VCaP (cell line): ENCODE measurements around the gene CRAT.

Experiments used
- H3K27ac ChIP-seq: fragments of 450-650 bp; 2 replicates; pipeline ENCODE4 v1.5.1; 2017
- CTCF ChIP-seq: fragments of 450-650 bp; conservative IDR thresholded peaks from 2 replicates; pipeline ENCODE4 v1.5.1; 2017; ENCODE audit warnings: mild to moderate bottlenecking, moderate library complexity

CRAT gene

GRCh38 chr9:129113645-129114304 is 3.2 kb upstream of the CRAT start:
- peak overlapping the region; percentile 98 for H3K27ac ChIP-seq
- no peak for TF ChIP-seq CTCF

- peak overlapping the region; percentile 98 for H3K27ac ChIP-seq
These were observed 1.9 kb upstream of the CRAT start for GRCh38 chr9:129112526-129112925.

DNA sequence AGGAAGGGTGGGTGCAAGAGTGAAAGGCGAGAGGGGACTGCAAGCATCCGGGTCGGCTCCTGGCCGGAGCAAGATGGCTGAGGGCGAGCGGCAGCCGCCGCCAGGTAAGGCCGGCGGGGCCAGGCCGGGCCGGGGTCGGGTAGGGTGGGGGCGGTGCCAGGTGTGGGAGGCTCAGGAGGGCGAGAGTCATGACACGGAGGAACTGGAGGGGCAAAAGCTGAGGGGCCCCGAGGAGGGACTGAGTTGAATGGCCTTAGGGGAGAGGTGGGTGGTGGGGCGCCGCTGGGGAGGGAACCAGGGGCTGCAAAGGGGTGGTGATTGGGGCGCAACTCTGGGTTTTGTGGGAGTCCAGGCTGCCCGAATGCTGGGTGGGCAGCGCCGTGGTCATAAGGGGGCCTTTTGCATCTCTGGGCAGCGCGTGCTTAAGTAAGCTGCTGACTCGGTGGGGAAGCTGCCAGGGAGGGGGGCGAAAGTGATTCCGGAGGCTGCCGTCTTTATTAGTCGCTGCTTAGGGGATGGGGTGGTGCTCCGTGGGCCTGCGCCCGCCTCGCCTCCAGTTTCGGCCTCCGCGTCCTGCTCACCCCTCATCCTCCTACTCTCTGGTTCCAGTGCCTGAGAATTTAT is 1.0 kb upstream of the CRAT start:
- peak overlapping the region; percentile 98 for H3K27ac ChIP-seq
- no peak for TF ChIP-seq CTCF

DNA sequence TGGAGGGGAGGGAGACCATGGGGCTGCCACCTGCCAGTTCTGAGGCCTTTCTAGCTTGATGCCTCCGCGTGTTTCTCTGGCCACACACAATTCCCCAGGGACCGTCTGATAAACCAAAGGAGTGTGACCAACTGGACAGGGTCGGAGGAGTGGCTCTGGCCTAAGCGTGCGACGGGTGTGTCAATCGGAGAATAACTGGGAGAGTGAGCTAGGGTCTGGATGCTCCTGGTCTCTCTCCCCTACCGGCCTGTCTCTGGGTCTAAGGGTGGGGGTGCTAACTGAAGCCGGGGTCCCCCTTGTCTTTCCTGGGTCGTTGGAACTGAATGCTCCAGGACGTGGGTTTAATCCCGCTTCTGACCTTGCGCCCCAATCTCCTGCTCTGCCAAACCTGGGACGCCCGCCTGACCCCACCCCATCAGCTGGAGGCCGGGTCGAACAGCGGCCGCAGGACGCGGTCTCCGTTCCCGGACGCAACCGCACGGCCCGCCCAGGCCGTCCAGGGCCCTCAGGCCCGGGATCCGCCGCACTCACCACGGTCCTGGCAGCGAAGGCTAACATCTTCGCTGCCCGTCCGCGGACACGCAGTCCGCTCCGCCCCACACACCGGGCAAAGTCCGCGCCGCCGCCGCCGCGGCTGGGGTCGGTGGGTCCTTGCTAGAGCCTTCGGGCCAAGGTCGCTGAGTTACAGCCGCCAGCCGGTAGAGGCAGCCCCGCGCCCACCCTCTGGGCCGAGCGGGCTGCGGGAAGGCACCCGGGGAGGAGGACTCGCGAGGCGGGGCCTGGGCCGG is 447 bp downstream of the CRAT start:
- 0 out of 2 replicates have a peak, but pooled peaks have one; percentile 10 for TF ChIP-seq CTCF
- H3K27ac ChIP-seq = peak overlapping the region; percentile 98

GRCh38 chr9:129109537-129109903 is 1.1 kb downstream of the CRAT start:
- TF ChIP-seq CTCF = no peak

GRCh38 chr9:129108805-129109536 is 1.6 kb downstream of the CRAT start:
- H3K27ac ChIP-seq = peak overlapping the region; percentile 98
- TF ChIP-seq CTCF = no peak

More at GRCh38 chr9:129109537-129109903, 1.1 kb downstream of the CRAT start:
- peak overlapping the region; percentile 98 for H3K27ac ChIP-seq

DNA sequence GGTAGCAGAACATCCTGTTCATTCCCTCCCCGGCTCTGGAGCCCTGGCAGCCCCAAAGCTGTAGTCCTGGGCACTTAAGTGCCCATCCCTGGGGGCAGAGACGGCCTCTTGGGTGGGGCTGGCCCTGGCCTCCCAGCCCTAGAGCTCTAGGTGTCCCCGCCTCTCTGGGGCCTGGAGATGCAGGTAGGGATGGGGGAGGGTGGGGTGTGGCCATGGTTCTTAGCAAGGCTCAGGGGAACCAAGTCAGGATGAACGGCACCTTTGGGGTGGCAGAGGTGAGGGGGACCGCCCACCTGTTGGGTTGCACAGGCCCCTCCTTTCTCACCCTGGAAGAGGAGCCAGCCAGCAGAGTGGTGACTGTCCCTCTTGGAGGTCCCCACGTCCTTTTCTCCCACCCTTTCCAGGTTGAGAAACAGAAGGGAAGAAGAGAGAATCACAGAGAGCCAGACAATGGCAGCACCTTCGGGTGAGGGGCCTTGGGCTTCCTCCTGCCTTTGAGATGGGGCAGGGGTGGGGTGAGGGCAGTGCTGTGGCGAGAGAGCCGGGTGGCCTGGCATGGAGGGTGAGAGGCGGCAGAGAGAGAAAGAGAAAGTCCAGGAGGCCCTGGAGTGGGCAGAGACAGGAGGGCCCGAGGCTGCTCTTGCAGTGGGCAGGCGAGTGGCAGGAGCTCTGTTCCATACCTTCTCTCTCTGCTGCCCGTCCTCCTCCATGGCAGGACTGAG is 2.3 kb downstream of the CRAT start:
- no peak for TF ChIP-seq CTCF
- peak overlapping the region; percentile 98 for H3K27ac ChIP-seq
